Panc1 (cell line): ENCODE measurements around the gene KRT15.

Experiments
- CTCF ChIP-seq: fragments of 450-650 bp; IDR thresholded peaks from 2 replicates; pipeline ENCODE4 v1.5.1; 2017; ENCODE audit warnings: mild to moderate bottlenecking
- REST ChIP-seq, 2 experiments: IDR thresholded peaks; 2 replicates each; pipeline ENCODE4 v1.6.1; 2011 to 2012; ENCODE audit warnings: low read depth in 2 of 2, control low read depth in 1 of 2, low read length in 1 of 2, mild to moderate bottlenecking in 1 of 2, moderate library complexity in 1 of 2; ENCODE audit not compliant: insufficient read depth in 1 of 2
- SIN3A ChIP-seq: IDR thresholded peaks from 2 replicates; pipeline ENCODE4 v1.6.1; 2012; ENCODE audit warnings: low read depth, mild to moderate bottlenecking, low read length, moderate library complexity, borderline replicate concordance; ENCODE audit not compliant: insufficient read depth

GRCh38 chr17:41555105-41555887 lies 36.6 kb upstream of the KRT15 start:
- TF ChIP-seq REST (IDR thresholded peaks at IDR 0.05; ENCODE audit: insufficient read depth in 1 of 2, low read depth in 2 of 2, low read length in 1 of 2) (no peak), CTCF (no peak), SIN3A (no peak)
